Spleen (tissue), 7 donors: ENCODE data around the gene FBN1.

Source experiments
- POLR2A ChIP-seq, 3 donors: fragments of 450-650 bp; IDR thresholded peaks; one replicate each; pipeline ENCODE4 v1.5.1; 2017; ENCODE audit warnings: antibody characterized with exemption in 3 of 3, mild to moderate bottlenecking in 1 of 3
- POLR2AphosphoS5 ChIP-seq, 3 donors: sonication (generic); formaldehyde crosslinking; IDR thresholded peaks; one replicate each; pipeline ENCODE4 v1.5.1; 2017; ENCODE audit warnings: antibody characterized with exemption in 3 of 3
- TF ChIP-seq, protein P1 (sequence below), 11 experiments: fragments of 200-600 bp in 7 of 11; fragments of 450-650 bp in 4 of 11; sonication (generic) in 4 of 11; IDR thresholded peaks in 8 of 11; conservative IDR thresholded peaks in 3 of 11; 1 replicate in 7 of 11; 2 replicates in 4 of 11; pipeline versions ENCODE4 v1.4.0 to v1.8.0; 2016 to 2021; ENCODE audit warnings: antibody characterized with exemption in 11 of 11, inconsistent platforms in 4 of 11, mild to moderate bottlenecking in 1 of 11
- donor health status: DM: no; HTN: no; CAD: no; lungs with moderate emphysema.
- donor health status: DM: no; HTN: no; CAD: no.
- donor health status: DM: no; HTN: no; CAD: no.

DNA sequence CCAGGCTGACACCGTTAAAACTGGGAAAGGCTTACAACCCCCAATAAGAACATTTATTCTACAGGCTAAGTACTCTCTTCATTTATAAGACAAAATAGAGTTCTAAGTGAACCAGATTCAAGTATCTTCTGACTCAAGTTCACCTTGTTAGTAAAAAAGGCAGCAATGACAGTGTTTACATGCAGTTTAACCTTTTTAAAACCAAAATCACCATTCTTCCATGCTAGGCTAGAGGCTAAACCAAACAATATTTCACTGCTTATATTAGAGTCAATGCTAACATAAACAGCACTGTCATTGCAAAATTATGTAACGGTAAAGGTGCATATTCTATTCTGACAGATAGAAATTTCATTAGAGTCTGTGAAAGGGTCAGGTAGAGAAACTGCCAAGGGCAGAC is 118.0 kb downstream of the FBN1 start:
- TF ChIP-seq, protein P1, sequence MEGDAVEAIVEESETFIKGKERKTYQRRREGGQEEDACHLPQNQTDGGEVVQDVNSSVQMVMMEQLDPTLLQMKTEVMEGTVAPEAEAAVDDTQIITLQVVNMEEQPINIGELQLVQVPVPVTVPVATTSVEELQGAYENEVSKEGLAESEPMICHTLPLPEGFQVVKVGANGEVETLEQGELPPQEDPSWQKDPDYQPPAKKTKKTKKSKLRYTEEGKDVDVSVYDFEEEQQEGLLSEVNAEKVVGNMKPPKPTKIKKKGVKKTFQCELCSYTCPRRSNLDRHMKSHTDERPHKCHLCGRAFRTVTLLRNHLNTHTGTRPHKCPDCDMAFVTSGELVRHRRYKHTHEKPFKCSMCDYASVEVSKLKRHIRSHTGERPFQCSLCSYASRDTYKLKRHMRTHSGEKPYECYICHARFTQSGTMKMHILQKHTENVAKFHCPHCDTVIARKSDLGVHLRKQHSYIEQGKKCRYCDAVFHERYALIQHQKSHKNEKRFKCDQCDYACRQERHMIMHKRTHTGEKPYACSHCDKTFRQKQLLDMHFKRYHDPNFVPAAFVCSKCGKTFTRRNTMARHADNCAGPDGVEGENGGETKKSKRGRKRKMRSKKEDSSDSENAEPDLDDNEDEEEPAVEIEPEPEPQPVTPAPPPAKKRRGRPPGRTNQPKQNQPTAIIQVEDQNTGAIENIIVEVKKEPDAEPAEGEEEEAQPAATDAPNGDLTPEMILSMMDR (IDR thresholded peaks at IDR 0.05 in 8 of 11, conservative IDR thresholded peaks at IDR 0.05 in 3 of 11): no peak
- no peak for TF ChIP-seq POLR2A (IDR thresholded peaks at IDR 0.05)
- no peak for TF ChIP-seq POLR2AphosphoS5 (IDR thresholded peaks at IDR 0.05)
